ENCODE results near the gene ABCA4.
"Not testable (repeated sequence)": the region's sequence is repeated elsewhere in the genome, so short reads cannot be mapped to it uniquely, and the experiment has no call there.

ABCA4 gene

GRCh38 chr1:93969371-93969770, 151.6 kb downstream of the ABCA4 start:
- no peak for DNase-seq

- DNase-seq = no peak
These were observed 153.6 kb downstream of the ABCA4 start for GRCh38 chr1:93967306-93967705.

GRCh38 chr1:93965888-93966287, 155.1 kb downstream of the ABCA4 start:
- no peak for DNase-seq

- no peak for DNase-seq
These were observed 155.7 kb downstream of the ABCA4 start for GRCh38 chr1:93965256-93965655.

- no peak for DNase-seq
These were observed 156.2 kb downstream of the ABCA4 start for GRCh38 chr1:93964777-93965200.

- no peak for DNase-seq
These were observed 156.7 kb downstream of the ABCA4 start for GRCh38 chr1:93964096-93964776.

GRCh38 chr1:93963585-93963984, 157.4 kb downstream of the ABCA4 start:
- no peak for DNase-seq

- peak; percentile 24 for DNase-seq
These were observed 159.0 kb downstream of the ABCA4 start for GRCh38 chr1:93961906-93962305.

- DNase-seq = no peak
These were observed 159.5 kb downstream of the ABCA4 start for GRCh38 chr1:93961443-93961842.

- DNase-seq = peak; percentile 62
These were observed 160.3 kb downstream of the ABCA4 start for GRCh38 chr1:93960641-93961147.

- no peak for DNase-seq
These were observed 161.5 kb downstream of the ABCA4 start for GRCh38 chr1:93959413-93959812.

- no peak for DNase-seq
These were observed 162.2 kb downstream of the ABCA4 start for GRCh38 chr1:93958726-93959100.

GRCh38 chr1:93958032-93958725, 162.8 kb downstream of the ABCA4 start:
- DNase-seq = no peak

- DNase-seq = no peak
These were observed 165.2 kb downstream of the ABCA4 start for GRCh38 chr1:93955765-93956164.

GRCh38 chr1:93947002-93947686, 173.8 kb downstream of the ABCA4 start:
- not testable (repeated sequence) for DNase-seq
